GM19240 (cell line): ENCODE measurements around the gene ST7.

Source experiments
- DNase-seq: peaks from one replicate; pipeline ENCODE4 v3.0.0; 2011; ENCODE audit warnings: low spot score; ENCODE audit not compliant: insufficient read length

ST7 gene

DNA sequence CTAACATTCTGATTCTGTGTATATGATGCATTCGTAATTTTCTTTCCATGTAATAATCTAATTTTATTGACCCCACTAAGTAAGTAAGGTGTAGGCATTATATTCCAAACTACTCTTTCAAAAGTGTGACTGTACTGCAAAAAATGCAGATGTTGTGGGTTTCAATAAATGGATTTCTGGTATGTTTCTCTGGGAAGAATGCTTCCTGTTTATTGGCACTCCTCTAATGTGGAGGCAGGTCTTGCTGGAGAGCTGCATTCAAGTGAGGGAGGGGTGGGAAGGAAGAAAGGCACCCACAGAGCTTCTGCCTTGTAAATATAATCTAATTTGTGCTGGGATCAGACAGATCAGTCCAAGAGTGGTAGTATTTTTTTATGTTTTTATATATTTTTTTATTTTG lies 23.9 kb downstream of the ST7 start:
- no peak for DNase-seq

DNA sequence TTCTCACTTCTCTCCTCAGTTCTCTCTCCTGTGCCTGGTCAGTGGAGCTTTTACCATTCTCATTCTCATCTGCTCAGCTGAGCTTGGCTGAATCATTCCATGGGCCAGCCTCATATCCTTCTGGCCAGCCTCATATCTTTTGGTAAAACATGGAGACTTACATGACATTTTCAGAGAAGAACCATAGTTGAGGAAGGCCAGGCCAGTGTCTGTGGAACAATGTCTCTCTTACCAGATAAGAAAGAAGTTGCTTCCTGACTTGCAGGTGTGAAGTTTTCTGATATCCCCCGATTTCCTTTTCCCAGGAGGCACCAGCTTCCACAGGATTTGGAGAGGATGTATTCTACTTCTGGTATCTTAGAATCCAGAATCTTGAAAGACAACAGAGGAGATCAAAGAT lies 24.7 kb downstream of the ST7 start:
- no peak for DNase-seq

DNA sequence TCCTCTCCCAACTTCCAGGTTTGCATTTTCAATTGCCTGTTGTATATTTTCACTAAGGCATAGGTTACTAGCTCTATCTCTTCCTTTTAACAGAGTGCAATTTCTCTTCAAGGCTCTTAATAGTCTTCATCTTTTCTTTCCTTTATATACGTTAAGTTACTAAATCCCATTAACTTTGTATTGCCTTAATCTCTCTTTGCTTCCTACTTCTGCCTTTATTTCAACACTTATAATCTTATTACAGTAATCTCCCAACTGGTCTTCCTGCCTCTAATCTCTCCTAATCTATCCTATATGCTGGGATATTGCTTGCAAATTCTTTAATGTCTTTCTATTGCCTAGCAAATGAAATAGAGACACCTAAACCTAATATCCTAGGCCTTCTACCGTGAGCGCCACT lies 26.1 kb downstream of the ST7 start:
- DNase-seq, result no peak

DNA sequence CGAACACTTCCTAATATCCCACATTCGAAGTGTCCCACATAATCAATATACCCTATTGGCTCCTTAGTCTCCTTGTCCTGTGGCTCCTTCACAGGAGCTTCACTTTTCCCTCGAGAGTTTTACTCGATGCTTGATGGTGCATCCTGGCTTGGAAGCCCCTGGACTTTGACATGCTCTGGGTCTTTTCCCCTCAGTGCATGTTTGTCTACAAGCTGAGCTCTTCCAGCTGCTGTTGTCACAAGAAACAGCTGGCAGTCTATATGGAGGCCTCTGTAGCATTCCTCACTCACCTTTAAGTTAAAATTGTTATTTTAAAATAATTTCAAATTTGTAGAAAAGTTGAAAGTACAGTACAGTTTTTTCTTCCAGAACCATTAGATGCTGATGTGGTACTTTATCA lies 27.1 kb downstream of the ST7 start:
- no peak for DNase-seq

DNA sequence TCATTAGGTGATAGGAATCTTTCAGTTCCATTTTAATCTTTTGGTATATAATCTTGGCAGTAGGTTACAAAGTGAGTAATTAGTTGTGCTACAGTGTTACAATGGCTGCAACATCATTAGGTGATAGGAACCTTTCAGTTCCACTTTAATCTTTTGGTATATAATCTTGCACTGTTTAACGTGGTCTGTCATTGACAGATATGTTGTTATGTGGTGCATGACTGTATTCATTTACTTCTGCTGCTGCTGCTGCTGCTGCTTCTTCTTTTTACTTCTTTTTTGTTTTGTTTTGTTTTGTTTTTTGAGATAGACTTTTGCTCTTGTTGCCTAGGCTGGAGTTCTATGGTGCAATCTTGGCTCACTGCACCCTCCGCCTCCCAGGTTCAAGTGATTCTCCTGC lies 28.6 kb downstream of the ST7 start:
- DNase-seq, result no peak

DNA sequence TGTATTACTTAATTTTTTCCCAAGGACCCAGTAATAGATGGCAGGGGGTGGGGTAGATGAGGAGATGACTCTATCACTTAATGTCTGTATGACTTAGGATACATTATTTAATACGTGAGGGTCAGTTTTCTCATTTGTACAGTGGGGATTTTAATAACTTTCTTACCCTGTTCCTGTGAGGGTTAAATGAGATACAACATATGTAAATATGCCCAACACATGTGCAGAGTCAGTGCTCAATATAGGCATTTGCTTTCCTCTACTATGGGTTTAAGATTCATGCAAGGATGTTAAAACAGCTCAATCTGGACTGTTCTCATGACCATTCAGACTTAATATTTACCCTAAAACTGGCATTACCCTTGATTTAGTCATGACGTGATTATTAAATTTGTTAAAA lies 31.2 kb downstream of the ST7 start:
- DNase-seq, result no peak

DNA sequence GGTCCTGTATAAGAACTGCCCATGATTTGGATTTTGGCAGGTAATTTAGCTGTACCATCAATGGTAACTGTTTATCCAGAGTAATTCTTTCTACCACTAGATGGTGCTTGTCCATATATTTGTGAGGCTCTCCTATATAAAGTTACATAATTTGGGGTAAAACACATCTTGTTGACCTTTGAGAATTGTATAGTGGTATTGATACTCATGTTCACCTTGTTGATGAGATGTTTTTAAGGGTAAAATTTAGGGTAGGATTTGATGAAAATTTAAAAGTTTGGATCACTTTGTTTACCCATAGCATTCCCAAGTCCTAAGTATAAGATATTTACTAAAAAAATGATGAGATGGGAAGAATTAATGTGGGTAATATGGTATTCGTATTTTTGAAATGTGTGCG lies 31.6 kb downstream of the ST7 start:
- no peak for DNase-seq

DNA sequence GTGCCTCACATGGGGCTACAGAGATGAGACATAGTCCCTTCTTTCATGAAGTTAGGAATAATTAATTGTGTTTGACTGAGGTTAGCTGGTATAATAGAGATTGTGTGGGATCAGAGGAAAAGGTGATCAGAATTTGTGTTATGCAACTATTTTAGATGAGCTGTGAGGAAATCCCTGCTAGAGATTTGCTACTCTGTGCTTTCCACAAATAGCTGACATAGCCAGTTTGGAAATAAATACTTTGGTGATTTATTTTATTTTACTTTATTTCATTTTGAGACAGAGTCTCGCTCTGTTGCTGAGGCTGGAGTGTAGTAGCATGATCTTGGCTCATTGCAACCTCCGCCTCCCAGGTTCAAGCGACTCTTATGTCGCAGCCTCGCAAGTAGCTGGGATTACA lies 32.3 kb downstream of the ST7 start:
- no peak for DNase-seq

DNA sequence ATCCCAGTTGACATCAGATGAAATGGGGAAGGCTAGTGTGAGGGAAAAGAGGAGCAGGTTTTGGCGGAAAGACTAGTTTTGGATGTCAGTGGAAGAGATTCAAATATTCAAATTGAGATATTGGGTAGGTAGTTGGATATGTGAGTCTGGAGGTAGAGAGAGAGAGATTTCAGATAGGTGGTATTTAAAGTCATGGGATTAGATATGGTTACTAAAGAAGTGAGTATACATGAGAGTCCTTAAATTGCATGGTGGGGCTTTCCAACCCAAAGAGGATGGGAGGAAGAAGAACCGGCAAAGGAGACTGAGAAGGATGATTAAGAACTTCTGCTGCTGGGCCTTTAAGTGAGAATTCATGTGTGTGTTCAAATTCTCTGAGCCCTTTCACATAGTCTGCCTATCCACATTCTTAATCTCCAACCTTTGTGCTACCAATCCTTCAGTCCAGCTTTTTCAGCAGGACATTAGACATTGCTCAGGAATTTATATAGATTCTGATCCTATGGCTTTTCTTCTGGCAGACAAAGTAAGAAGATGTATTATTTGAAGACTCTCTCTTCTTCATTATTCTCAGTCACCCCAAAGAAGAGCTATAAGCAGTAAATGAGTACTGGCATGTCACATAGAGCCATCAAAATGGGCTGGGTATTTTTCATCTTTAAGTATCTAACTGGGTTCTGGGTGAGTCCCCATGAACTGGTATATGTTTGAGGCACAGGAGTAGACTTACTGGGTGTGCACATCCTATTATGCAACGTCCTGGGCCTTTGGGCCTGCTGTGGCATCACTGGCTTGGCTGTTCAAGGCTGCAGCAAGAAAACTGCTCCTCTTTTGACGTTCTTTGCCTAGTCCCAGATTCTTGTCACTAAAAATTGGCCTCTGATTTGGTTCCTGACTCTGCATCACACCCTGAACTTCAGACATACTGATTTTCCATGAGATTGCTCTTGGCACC lies 33.6 kb downstream of the ST7 start:
- DNase-seq, result no peak

DNA sequence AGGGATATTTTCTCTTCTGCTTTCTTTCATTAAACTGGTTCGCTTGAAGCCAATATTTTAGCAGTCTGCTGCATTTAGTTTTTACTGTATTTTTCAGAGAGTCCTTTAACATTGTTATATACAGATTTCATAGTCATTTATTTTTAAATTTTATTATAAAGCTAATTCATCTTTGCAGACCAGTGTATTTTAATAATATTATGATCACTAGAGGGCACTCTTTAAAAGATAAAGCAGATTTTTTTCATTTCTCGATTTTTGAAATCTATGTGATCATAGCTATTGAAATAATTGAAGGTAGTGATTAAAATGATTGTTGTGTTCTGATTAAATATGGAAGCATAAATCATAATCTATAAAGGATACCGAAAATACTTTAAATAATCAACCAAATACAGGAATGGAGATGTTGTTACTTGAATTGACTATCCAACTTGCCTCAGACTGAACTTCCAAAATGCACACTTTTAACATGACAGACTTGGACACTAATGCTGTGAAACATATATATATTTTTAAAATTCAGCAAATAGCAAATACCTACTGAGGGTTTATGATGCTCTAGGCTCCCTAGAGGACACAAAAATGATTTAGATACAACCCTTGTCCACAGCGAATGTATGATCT lies 35.2 kb downstream of the ST7 start:
- no peak for DNase-seq

DNA sequence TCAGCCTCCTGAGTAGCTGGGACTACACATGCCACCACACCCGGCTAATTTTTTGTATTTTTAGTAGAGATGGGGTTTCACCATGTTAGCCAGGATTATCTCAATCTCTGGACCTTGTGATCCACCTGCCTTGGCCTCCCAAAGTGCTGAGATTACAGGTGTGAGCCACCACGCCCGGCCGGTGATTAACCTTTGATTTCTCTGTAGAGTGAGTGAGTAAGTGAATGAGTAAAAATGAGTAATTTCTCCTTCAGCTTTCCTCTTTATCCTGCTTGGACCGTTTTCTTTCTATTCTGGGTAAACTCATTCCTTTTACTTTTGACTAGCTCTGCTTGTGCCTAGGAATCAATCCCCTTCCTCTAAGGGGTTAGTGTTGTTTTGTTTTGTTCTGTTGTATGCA lies 36.8 kb downstream of the ST7 start:
- DNase-seq, result no peak

DNA sequence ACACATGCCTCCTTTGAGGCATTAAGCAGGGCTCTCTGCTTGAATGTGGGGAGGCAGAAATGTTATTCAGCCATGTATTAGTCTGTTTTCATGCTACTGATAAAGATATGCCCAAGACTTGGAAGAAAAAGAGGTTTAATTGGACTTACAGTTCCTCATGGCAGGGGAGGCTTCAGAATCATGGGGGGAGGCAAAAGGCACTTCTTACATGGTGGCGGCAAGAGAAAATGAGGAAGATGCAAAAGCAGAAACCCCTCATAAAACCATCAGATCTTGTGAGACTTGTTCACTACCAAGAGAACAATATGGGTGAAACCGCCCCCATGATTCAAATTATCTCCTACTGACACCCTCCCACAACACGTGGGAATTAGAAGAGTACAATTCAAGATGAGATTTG lies 37.9 kb downstream of the ST7 start:
- DNase-seq, result no peak

DNA sequence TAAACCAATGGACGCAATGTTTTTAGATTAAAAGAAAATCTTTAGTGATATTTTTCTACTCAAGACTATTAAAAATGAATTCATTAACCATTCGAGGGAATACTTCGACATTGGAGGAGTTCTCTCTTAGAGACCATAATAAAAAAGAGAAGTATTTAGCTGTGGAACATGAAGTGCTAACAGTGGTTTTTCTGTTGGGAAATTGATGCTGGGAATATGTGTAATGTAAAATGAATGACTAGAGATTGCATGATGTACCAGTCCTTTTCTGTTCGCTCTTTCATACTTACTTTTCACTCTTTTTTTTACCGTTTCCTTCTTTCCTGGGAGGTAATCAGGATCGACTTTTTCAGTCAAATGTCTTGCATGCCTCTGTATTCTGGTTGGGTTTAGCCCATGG lies 41.3 kb downstream of the ST7 start:
- no peak for DNase-seq

DNA sequence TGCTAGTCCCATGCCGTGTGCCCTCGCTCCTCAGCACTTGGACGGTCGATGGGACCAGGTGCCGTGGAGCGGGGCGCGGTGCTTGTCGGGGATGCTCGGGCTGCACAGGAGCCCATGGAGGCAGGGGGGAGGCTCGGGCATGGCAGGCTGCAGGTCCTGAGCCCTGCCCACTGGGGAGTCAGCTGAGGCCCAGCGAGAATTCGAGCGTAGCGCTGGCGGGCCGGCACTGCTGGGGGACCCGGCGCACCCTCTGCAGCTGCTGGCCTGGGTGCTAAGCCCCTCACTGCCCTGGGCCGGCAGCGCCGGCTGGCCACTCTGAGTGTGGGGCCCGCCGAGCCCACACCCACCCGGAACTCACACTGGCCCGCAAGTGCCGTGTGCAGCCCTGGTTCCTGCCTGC lies 44.7 kb downstream of the ST7 start:
- DNase-seq, result no peak

DNA sequence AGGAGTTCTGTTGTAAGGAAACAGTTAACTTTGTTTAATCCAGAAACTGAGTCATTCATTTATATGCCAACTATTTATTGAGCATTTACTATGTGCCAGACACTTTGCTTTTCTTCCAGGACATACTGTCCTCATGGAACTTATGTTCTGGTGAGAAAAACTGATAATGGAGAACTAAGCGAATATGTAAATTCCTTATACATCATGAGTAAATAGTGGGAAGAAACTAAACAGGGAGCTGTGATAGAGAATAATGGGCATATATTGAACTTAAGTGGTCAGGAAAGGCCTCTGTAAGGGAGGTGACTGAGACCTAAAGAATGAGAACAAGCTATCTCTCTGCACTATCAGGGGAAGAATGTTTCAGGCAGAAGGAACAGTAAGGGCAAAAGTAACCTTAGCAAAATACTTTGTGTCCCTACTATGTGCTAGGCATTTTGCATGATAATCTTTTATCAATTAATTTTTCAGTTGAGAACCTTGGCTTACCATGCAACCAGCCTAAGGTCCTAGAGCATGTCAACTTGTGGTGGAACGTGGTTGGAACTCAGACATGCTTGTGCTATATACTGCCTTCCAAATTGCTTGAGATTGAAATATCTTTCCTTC lies 45.4 kb downstream of the ST7 start:
- DNase-seq, result no peak

DNA sequence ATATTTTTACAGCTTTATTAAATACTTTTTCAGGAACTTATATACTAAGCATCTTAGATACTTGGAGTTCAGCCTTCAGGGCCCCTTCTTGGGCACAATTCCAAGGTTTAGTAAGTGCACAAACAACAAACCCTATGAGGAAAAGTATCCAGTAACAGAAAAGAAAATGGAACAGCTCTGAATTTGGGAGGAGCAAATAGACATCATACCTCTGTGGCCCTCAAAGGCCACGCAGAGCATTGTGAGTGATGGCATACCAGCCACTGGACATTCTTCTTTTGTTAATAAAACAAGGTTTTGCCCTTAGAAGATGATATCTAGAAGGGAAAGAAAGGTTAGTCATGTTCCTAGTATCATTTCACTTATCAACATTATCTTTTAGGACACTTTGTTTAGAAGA lies 46.0 kb downstream of the ST7 start:
- no peak for DNase-seq

DNA sequence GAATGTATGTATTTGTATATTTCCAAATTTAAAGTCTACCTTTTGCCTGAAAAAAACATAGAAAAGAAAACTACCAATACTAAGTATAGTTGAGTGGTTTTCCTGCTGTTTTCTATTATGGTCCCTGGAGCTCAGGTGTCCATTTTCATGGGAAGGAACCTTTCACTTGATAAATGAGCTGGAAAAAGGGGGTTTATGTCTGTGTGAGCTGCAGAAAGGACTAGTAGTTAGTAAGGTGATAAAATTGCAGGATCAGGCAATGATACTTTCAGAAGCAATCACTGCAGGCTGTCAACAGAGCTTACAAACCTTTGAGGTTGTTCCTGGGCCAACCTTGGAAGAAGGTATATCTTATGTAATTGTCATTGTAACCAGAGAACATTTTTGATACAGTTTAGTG lies 48.0 kb downstream of the ST7 start:
- DNase-seq, result no peak

DNA sequence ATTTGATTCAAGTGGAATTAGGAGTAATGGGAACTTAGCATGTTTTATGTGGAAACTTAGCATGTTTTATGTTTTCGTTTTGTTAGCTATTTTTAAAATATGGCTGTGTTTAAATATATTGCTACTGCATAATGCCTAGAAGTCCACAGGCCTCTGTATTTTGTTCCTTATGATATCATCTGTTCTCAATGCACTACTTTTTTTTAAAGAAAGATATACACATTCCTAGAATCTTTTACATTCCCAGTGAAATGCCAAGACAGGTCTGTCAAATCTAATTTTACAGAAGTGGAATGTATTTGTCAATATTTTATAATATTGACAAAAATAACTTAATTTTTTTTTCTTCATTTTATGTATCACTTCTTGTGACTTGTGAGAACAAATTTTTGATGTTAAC lies 51.6 kb downstream of the ST7 start:
- DNase-seq, result no peak

DNA sequence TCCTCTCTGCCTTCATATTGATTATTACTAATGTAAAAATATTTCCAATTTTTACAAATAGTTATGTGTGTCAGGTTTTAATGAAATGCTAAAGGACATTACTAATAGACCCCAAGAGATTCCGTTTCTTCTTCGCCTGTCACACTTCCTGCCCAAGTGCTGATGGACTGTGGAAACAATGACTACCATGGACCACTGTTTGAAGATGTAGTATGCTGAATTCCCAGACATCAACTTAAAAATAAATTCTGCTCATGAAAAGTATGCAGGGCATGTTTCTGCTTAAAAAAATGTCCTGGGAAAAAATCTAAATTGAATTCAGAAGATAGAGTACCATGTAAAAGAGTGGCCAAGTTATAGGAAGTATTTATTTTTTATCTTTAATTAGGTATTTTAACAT lies 52.1 kb downstream of the ST7 start:
- no peak for DNase-seq

DNA sequence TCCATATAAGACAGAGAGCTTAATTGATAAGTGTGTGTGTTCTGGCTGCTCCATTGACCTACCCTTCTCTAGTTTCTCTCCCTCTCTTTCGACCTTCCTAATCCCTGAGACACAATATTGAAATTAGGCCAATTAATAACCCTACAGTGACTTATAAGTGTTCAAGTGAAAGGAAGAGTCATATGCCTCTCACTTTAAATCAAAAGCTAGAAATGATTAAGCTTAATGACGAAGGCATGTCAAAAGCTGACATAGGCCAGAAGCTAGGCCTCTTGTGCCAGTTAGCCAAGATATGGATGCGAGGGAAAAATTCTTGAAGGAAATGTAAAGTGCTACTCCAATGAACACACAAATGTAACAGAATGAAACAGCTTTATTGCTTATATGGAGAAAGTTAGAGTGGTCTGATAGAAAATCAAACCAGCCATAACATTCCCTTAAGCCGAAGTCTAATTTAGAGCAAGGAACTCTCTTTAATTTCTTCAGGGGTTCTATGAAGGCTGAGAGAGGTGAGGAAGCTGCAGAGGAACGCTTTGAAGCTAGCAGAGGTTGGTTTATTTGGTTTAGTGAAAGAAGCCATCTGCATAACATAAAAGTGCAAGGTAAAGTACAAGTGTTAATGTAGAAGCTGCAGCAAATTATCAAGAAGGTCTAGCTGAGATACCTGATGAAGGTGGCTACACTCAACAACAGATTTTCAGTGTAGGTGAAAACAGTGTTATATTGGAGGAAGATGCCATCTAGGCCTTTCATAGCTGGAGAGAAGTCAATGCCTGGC lies 53.8 kb downstream of the ST7 start:
- DNase-seq, result no peak

DNA sequence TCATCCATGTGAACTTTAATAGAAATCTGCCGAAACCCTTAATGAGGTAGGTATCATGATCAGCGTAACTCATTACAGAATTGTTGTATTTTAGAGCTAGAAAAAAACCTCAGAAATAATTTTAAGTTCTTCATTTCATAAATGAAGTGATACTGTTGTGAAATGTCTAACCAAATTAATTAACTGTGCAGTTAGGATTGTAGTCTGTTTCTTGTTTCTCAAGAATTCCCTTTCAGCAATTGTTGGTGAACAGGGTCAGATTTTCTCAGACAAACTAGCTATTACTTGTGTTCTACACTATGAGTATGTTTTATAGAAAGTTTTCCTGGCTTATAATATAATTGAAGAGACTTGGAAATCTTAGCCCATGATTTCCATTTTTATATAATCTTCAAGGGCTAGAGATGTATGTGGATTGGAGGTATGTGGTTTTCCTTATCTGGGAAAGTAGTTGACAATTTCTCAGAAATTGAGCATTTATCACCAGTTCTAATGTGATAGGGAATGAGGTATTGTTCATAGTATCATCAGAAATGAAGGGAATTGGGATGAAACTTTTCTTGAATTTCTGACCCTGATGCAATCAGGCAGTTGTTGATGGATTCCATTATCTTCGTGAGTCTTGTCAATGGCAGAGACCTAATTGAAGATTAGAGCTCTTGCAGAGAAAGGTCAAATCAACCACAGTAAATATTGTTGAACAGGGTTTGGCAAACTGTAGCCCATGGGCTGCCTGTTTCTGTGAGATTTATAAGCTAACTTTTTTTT lies 55.0 kb downstream of the ST7 start:
- no peak for DNase-seq
